Amniotic stem cell (primary cell): ENCODE results near the gene ZBTB24.
"Not testable (repeated sequence)": the region's sequence is repeated elsewhere in the genome, so short reads cannot be mapped to it uniquely, and the experiment has no call there.

Experiments used
- DNase-seq: peaks from one replicate; lab custom pipeline; 2025; lab: John Stamatoyannopoulos, UW

The ZBTB24 gene

DNA sequence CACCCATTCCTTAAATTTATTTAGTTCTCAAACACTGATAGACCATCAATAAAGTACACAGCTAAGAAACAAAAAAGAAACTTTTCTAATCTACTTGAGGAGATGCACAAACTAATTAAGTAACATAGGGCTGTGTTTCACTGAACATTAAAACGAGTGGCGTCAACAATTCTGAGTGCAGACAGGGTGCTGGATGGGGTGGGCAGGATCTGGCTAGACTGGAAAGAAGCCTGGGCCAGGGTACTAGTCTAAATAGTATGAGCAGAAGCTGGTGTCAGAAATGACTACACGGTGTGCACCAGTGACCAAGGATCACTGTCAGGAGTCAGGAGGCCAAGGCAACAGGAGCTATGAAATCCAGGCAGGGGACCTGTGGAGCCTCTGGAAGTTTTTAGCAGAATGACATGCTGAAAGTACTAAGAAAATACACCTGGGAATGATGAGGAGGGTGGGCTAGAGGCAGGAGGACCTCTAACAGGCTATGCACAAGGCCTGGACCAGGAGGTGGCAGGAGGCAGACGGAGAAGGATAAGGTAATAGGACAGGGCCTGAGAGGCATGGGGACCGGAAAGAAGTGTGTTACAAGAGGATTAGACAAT, 13.3 kb downstream of the ZBTB24 start:
- DNase-seq = no peak

- no peak for DNase-seq
Measured at GRCh38 chr6:109467696-109468095, 15.3 kb downstream of the ZBTB24 start.

DNA sequence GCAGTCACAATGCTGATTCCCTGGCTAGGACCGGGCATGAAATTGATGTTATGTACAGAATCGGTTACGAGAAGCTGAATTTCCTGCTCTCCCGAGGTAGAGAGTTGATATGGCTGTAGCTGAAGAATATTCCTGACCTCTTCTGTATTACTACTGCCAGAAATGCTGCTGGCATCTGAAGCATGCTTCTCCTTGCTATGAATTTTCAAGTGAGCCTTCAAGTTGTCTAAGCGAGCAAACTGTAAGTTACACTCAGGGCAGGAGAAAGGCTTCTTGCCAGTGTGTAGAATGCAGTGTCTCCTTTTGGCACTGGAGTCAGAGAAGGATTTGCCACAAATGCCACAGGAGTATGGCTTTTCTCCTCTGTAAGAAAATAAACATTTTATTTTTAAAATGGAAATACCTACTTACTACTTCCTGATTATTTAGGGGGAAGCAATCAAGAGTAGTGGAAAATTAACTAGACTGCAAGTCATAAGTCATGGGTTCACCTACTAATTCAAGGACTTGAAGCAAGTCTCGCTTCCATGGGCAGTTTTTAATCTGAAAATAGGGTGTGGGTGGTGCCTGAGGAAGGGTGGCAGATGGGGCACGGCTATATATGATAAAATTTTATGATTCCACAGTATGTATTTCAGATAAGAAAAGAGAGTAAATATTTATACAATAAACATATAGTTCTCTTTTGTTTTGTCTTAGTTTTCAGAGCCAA, 16.7 kb downstream of the ZBTB24 start:
- DNase-seq = no peak

- DNase-seq = no peak
Measured at GRCh38 chr6:109465772-109466171, 17.2 kb downstream of the ZBTB24 start.

DNA sequence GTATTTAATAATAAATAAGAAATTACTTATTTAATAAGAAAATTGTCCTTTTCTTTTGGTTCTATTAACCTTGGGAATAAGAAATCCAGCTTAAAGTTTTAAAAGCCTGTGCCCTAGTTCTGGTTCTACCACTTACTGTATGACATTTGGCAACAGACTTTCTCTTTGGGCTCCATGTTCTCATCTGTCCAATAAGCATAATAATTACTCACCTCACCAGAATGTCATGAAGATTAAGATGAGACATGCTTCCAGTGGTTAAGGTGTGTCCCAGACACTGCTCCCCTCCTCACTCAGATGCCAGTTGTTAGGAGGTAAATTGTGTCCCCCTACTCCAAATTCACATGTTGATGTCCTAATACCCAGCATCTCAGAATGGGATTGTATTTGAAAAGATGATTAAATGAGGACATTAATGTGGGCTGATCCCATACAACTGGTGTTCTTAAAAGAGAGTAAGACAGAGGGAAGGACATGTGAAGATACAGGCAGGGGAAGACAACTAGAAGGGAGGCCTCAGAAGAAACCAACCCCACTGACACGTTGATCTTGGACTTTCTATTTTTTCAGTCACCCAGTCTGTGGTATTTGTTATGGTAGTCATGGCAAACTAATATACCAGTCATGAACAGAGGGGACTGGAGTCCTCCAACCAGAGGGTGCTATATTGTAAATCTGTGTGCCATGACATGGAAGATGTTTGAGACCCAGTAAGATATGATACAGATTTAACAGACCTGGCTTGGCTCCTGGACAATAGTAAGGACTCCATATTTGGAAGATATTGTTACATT, 21.1 kb downstream of the ZBTB24 start:
- DNase-seq = no peak

DNA sequence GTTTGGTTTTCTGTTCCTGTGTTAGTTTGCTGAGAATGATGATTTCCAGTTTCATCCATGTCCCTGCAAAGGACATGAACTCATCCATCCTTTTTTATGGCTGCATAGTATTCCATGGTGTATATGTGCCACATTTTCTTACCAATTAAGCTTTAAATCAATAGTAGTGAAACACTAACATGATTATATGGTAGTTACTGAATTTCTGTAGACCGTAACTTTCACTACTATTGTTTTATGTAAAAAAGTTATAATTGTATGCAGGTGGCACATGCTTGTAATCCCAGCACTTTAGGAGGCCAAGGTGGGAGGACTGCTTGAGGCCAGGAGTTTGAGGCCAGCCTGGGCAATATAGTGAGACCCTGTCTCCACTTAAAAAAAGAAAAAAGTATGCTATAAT, 21.8 kb downstream of the ZBTB24 start:
- DNase-seq = not testable (repeated sequence)

DNA sequence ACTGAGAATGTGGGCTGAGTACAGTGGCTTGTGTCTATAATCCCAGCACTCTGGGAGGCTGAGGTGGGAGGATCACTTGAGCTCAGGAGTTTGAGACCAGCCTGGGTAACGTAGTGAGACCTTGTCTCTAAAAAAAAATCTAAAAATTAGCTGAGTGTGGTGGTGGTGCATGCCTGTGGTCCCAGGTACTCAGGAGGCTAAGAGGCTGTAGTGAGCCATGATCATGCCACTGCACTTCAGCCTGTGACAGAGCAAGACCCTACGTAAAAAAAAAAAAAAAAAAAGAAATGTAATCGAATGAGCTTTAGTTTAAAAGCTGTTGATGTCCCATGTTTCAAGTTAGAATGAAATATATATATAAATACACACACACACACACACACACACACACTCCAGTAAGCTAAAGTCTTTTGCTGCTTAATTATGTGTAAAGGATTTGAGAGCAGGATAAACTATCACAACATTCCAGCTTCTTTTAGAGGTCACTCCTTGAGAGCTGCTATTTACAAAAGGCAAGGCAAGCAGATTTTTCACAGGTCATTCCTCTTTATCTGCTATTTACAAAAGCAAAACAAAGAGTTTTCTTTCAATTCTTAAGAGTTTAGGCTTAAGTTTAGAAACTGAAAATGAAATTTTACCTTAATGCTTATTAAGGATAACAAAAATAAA, 22.7 kb downstream of the ZBTB24 start:
- no peak for DNase-seq

DNA sequence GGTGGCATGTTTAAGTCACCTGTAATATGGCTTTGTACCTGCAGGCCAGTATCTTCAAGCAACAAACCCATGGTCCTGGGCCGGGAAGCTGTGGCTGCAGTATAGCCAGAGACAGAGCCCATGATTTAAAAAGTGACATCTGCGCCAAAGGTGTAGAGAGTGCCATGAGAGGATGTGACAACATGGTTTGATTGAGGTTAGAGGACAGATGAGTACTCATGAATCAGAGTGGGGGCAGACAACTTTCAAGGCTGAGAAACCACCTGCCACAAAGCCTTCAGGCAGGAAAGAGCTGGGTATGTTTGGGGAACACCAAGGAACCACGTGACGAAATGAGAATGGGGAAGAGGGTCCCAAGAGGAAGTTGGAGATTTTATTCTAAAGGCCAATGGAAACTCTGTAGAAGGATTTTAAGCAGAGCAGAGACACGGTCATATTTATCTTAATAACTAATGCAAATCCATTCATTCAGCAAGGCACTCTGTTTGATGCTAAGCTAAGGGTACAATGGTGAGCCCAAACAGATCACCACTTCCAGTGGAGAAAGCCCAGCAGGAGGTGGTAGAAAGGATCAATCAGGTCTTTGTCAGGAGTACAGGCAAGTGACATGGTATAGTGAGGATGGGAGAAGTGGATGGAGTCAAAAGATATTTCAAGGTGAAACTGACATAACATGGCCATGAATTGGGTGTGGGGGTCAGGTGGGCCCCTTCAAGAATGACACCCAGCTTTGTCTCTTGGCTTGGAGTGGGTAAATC, 24.1 kb downstream of the ZBTB24 start:
- DNase-seq = no peak

DNA sequence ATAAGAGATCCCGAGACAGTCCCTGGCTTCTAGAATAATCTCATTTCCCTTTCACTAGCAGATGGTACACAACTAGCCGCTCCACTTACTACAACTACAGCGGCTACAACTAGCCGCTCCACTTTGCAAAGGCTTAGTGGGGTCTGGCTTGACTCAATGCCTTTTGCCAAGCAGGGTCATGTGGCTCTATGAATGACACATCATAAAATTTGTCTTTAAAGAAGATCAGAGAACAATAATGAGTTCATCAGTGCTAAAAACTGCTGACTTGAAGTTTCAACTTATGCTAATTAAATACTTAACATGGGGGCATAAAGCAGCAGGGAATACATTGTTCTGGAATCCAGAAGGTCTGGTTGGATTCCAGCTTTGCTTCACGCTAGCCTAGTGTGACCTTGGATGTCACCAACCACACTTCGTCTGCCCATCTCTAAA, 25.4 kb downstream of the ZBTB24 start:
- no peak for DNase-seq

- DNase-seq = no peak
Measured at GRCh38 chr6:109456710-109457561, 26.1 kb downstream of the ZBTB24 start.

DNA sequence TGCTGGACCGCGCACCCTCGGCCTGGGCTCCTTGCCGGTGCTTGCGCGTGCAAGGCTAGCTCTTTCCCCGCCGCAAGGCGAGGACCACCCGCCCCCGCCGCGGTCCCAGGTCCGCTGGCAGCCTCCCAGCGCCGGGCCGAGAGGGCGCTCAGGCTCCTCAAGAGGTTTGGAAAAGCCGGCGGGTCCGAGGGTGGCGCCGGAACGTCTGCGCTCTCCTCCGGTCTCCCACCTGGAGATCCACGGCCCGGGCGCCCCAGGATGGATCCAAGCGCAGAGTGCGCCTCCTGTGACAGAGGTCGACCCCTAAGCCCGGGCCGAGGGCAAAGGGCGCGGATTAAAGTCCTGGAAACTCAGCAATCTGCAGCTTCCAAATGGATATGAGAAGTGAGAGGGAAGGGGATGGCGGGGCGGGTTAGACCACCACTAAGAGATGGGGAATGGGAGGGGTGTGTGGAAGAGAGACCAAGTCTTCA, 26.9 kb downstream of the ZBTB24 start:
- no peak for DNase-seq

DNA sequence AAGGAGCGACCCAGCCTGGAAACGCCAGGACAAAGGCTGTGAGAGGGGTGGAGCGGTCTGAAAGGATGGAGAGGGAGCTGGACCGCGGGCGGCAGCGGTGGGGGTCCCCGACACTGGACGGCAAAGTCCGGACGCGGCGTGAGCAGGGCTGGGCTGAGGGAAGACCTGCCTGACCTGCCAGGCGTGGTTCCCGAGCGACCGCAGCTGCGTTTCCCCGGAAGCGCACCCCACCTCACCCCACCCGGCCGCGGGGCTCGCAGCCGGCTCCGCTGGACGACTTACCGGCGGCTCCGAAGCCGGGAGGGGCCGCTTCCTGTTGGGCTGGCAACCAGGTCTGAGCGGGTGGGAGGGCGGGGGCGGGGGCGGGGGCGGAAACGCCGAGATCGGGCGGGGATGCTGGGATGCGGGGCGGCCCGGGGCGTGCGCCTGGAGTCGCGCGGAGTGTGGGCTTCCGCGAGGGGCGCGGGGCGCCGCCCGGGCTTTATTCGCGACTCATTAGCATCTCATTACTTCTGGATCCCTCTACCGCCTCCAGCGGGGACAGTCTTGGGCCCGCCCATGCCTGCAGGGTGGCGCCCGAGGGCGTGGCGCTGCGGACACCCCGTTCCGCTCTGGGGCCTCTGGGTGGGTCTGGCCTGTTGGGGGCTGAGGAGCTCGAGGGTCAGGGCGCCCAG, 27.4 kb downstream of the ZBTB24 start, which contains the start of gene MICAL1:
Gene MICAL1 (minus strand): TSS at position 336 of the 674 bp plus-strand sequence. CDS start 1,576 bp downstream, outside the sequence.
- DNase-seq = no peak

GRCh38 chr6:109454496-109455436, 28.3 kb downstream of the ZBTB24 start:
- DNase-seq = no peak

GRCh38 chr6:109453594-109454495, 29.2 kb downstream of the ZBTB24 start:
- no peak for DNase-seq

- DNase-seq = no peak
Measured at GRCh38 chr6:109453156-109453555, 29.9 kb downstream of the ZBTB24 start.

- DNase-seq = no peak
Measured at GRCh38 chr6:109452181-109452580, 30.8 kb downstream of the ZBTB24 start.

- DNase-seq = no peak
Measured at GRCh38 chr6:109451376-109451775, 31.6 kb downstream of the ZBTB24 start.

GRCh38 chr6:109450801-109451200, 32.2 kb downstream of the ZBTB24 start:
- no peak for DNase-seq
